BJ (cell line): ENCODE measurements around the gene OR6J1. TPM values are rescaled to one million over a fixed set of nuclear protein-coding genes. Genes with fewer than 3 reads are reported as not detected.

ENCODE experiments used
- CTCF ChIA-PET: fragments of 350-600 bp; formaldehyde crosslinking; extraction: SDS; loops from one replicate; lab custom pipeline; 2021; ENCODE audit warnings: antibody characterized with exemption, inconsistent platforms; lab: Yijun Ruan, JAX
- POLR2A ChIA-PET: fragments of 300-600 bp; sonication (Branson Sonifier 250); formaldehyde crosslinking; extraction: SDS; loops from one replicate; lab custom pipeline; 2021; ENCODE audit warnings: antibody characterized with exemption; lab: Charles Lee
- DNase-seq: peaks from one replicate; pipeline ENCODE4 v3.0.0-alpha.2; 2011; ENCODE audit warnings: low read depth
- H3K27me3 ChIP-seq: 2 replicates; pipeline ENCODE4 v1.6.0; 2011; ENCODE audit warnings: low read length; ENCODE audit not compliant: control insufficient read depth, insufficient read depth
- H3K36me3 ChIP-seq: 2 replicates; pipeline ENCODE4 v1.5.1; 2011; ENCODE audit warnings: low read length; ENCODE audit not compliant: control insufficient read depth, insufficient read depth
- H3K4me3 ChIP-seq: 2 replicates; pipeline ENCODE4 v1.5.1; 2011; ENCODE audit warnings: low read depth, mild to moderate bottlenecking, control low read depth, low read length
- CTCF ChIP-seq: IDR thresholded peaks from 2 replicates; pipeline ENCODE4 v1.5.1; 2011; ENCODE audit warnings: low read depth, mild to moderate bottlenecking, control low read depth, inconsistent platforms, low read length, moderate library complexity; ENCODE audit not compliant: insufficient read depth
- polyA plus RNA-seq: library from polyadenylated mRNA; depleted of rRNA; stranded (reverse); fragments of >200 nt; gene quantifications from 2 replicates; pipeline ENCODE4 v1.2.3, GENCODE V29; 2011

Gene OR6J1
- polyA plus RNA-seq, 1 experiment, result not detected

- H3K36me3 ChIP-seq, result no peaks in the 10 kb centered on the region
- no peaks in the 10 kb centered on the region for H3K27me3 ChIP-seq
- DNase-seq, result no peak
- no peak for TF ChIP-seq CTCF
- POLR2A ChIA-PET, result no interaction called here
- CTCF ChIA-PET, result interaction anchor here (0.9 to 5.3 kb wide), 13 partner anchors 11 to 266 kb away, joined by 3 to 115 read pairs (median 4); partner anchors contain the start of genes ABHD4 and DAD1
- H3K4me3 ChIP-seq, result no peak overlapping the region
These were observed 7.4 kb upstream of the OR6J1 start for GRCh38 chr14:22651586-22651985.

- POLR2A ChIA-PET, result no interaction called here
- CTCF ChIA-PET, result interaction anchor here (0.9 to 5.3 kb wide), 12 partner anchors 11 to 266 kb away, joined by 3 to 115 read pairs (median 4); partner anchors contain the start of genes ABHD4 and DAD1
These were observed 6.9 kb upstream of the OR6J1 start for GRCh38 chr14:22650960-22651521.

GRCh38 chr14:22650046-22650739 is 6.0 kb upstream of the OR6J1 start:
- DNase-seq, result no peak
- TF ChIP-seq CTCF, result no peak
- ChIA-PET CTCF (interaction anchor here (1.2 to 5.3 kb wide), 7 partner anchors 16 to 84 kb away, joined by 3 to 115 read pairs (median 24); partner anchors contain the start of gene DAD1), POLR2A (no interaction called here)
- H3K27me3 ChIP-seq, result no peaks in the 10 kb centered on the region
- no peaks in the 10 kb centered on the region for H3K36me3 ChIP-seq
- no peak overlapping the region for H3K4me3 ChIP-seq

More at GRCh38 chr14:22650960-22651521, 6.9 kb upstream of the OR6J1 start:
- no peak overlapping the region for H3K4me3 ChIP-seq
- H3K36me3 ChIP-seq, result no peaks in the 10 kb centered on the region
- no peak for TF ChIP-seq CTCF
- no peak for DNase-seq
- no peaks in the 10 kb centered on the region for H3K27me3 ChIP-seq

- ChIA-PET CTCF (interaction anchor here (0.7 to 3.1 kb wide), 6 partner anchors 51 to 200 kb away, joined by 3 to 25 read pairs (median 4); partner anchors contain the start of gene ABHD4), POLR2A (no interaction called here)
- no peak for DNase-seq
These were observed 4.4 kb upstream of the OR6J1 start for GRCh38 chr14:22648506-22648905.

More at GRCh38 chr14:22648506-22648905, 4.4 kb upstream of the OR6J1 start:
- H3K36me3 ChIP-seq, result no peaks in the 10 kb centered on the region
- H3K27me3 ChIP-seq, result no peaks in the 10 kb centered on the region
- TF ChIP-seq CTCF, result no peak
- H3K4me3 ChIP-seq, result no peak overlapping the region
